HEK293 (cell line): ENCODE results near the gene MPHOSPH9.

Source experiments
- CTCF ChIA-PET: fragments of 350-600 bp; formaldehyde crosslinking; extraction: SDS; loops from one replicate; lab custom pipeline; 2021; ENCODE audit warnings: antibody characterized with exemption; lab: Yijun Ruan, JAX
- POLR2A ChIA-PET: fragments of 300-600 bp; formaldehyde crosslinking; extraction: SDS; loops from one replicate; lab custom pipeline; 2020; ENCODE audit warnings: antibody characterized with exemption, inconsistent platforms; lab: Yijun Ruan, JAX
- H3K27ac ChIP-seq: fragments of 200-500 bp; sonication (Bioruptor generic); 2 replicates; pipeline ENCODE4 v1.5.1; 2014; ENCODE audit warnings: low read depth, low read length, control low read depth, inconsistent platforms; ENCODE audit errors: extremely low read depth
- H3K36me3 ChIP-seq, 2 experiments: fragments of 200-500 bp in 1 of 2; sonication (Bioruptor generic) in 1 of 2; 1 replicate in 1 of 2; 2 replicates in 1 of 2; pipeline ENCODE4 v1.5.1; 2014 to 2017; ENCODE audit warnings: inconsistent platforms in 2 of 2, low read length in 2 of 2; ENCODE audit not compliant: control insufficient read depth in 2 of 2, insufficient read depth in 1 of 2
- H3K4me1 ChIP-seq: fragments of 200-500 bp; sonication (Bioruptor generic); 2 replicates; pipeline ENCODE4 v1.5.1; 2014; ENCODE audit warnings: mild to moderate bottlenecking, low read length, inconsistent platforms; ENCODE audit not compliant: control insufficient read depth, insufficient read depth
- H3K4me3 ChIP-seq: 2 replicates; pipeline ENCODE4 v1.5.1; 2011; ENCODE audit warnings: low read depth, mild to moderate bottlenecking, control low read depth, low read length, moderate library complexity
- H3K9me3 ChIP-seq: fragments of 200-500 bp; sonication (Bioruptor generic); 2 replicates; pipeline ENCODE4 v1.5.1; 2014; ENCODE audit warnings: low read depth, low read length, inconsistent platforms; ENCODE audit not compliant: control insufficient read depth, insufficient read depth
- ZNF138 ChIP-seq: fragments of 450-650 bp; formaldehyde crosslinking; IDR thresholded peaks from 2 replicates; pipeline ENCODE4 v1.5.1; 2016; ENCODE audit warnings: missing biosample characterization, missing genetic modification characterization, borderline replicate concordance
- ZNF146 ChIP-seq: fragments of 450-650 bp; formaldehyde crosslinking; IDR thresholded peaks from 2 replicates; pipeline ENCODE4 v1.5.1; 2016; ENCODE audit warnings: missing biosample characterization, missing genetic modification characterization
- ZNF394 ChIP-seq: fragments of 450-650 bp; formaldehyde crosslinking; IDR thresholded peaks from 2 replicates; pipeline ENCODE4 v1.5.1; 2016; ENCODE audit warnings: missing biosample characterization, missing genetic modification characterization, mild to moderate bottlenecking, moderate library complexity, borderline replicate concordance
- ZNF529 ChIP-seq: fragments of 450-650 bp; formaldehyde crosslinking; IDR thresholded peaks from 2 replicates; pipeline ENCODE4 v1.5.1; 2017; ENCODE audit warnings: missing genetic modification characterization, missing biosample characterization; ENCODE audit not compliant: insufficient replicate concordance
- ZNF560 ChIP-seq: fragments of 450-650 bp; formaldehyde crosslinking; IDR thresholded peaks from 2 replicates; pipeline ENCODE4 v1.5.1; 2017; ENCODE audit warnings: missing biosample characterization, missing genetic modification characterization, borderline replicate concordance
- ZNF626 ChIP-seq: fragments of 450-650 bp; sonication (Bioruptor Pico); formaldehyde crosslinking; IDR thresholded peaks from 2 replicates; pipeline ENCODE4 v1.5.1; 2018; ENCODE audit warnings: missing biosample characterization, missing genetic modification characterization, inconsistent platforms
- ZNF658 ChIP-seq: fragments of 450-650 bp; formaldehyde crosslinking; IDR thresholded peaks from 2 replicates; pipeline ENCODE4; 2016; ENCODE audit warnings: missing biosample characterization, missing genetic modification characterization
- ZNF776 ChIP-seq: fragments of 450-650 bp; formaldehyde crosslinking; IDR thresholded peaks from 2 replicates; pipeline ENCODE4 v1.5.0; 2017; ENCODE audit warnings: missing biosample characterization, missing genetic modification characterization, borderline replicate concordance
- ZSCAN16 ChIP-seq: fragments of 450-650 bp; formaldehyde crosslinking; IDR thresholded peaks from 2 replicates; pipeline ENCODE4 v1.5.1; 2016; ENCODE audit warnings: missing biosample characterization, missing genetic modification characterization
- TF ChIP-seq, protein P1 (sequence below): fragments of 450-650 bp; formaldehyde crosslinking; IDR thresholded peaks from 2 replicates; pipeline ENCODE4 v1.5.1; 2016; ENCODE audit warnings: missing biosample characterization, missing genetic modification characterization
- TF ChIP-seq, protein P2 (sequence below): fragments of 450-650 bp; formaldehyde crosslinking; IDR thresholded peaks from 2 replicates; pipeline ENCODE4 v1.5.1; 2016; ENCODE audit warnings: missing biosample characterization, missing genetic modification characterization
- TF ChIP-seq, protein P3 (sequence below): fragments of 450-650 bp; formaldehyde crosslinking; IDR thresholded peaks from 2 replicates; pipeline ENCODE4 v1.5.1; 2017; ENCODE audit warnings: missing biosample characterization, missing genetic modification characterization
- TF ChIP-seq, protein P4 (sequence below): fragments of 450-650 bp; formaldehyde crosslinking; IDR thresholded peaks from 2 replicates; pipeline ENCODE4 v1.5.1; 2016; ENCODE audit warnings: missing biosample characterization, missing genetic modification characterization, borderline replicate concordance
- TF ChIP-seq, protein P5 (sequence below): fragments of 450-650 bp; formaldehyde crosslinking; IDR thresholded peaks from 2 replicates; pipeline ENCODE4 v1.5.0; 2017; ENCODE audit warnings: missing biosample characterization, missing genetic modification characterization, borderline replicate concordance
- TF ChIP-seq, protein P6 (sequence below): fragments of 450-650 bp; formaldehyde crosslinking; IDR thresholded peaks from 2 replicates; pipeline ENCODE4 v1.5.1; 2016; ENCODE audit warnings: missing biosample characterization, missing genetic modification characterization
- TF ChIP-seq, protein P7 (sequence below): fragments of 450-650 bp; formaldehyde crosslinking; IDR thresholded peaks from 2 replicates; pipeline ENCODE4 v1.5.1; 2016; ENCODE audit warnings: missing biosample characterization, missing genetic modification characterization

Gene MPHOSPH9

DNA sequence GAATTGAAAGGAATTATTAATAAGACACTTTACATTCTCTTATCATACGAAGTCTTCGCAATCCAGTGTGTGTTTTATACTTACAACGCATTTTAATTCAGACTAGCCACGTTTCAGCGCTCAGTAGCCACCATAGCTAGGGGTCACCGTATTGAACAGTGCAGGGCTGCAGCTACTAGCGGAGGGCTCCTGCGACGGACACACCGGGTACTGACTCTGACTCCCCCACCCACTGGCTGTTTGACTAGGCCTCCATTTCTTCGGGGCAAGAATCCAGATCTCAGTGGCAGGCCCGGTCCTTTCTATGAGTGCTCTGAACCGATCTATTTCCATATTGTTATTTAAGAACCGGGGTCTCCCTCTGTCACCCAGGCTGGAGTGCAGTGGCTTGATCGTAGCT, 40.2 kb upstream of the MPHOSPH9 start:
- Histone ChIP-seq H3K36me3 (peaks cover 0 to 8% of the 10 kb centered on the region in 2 experiments; a peak in 1 of 3 replicates), H3K4me1 (peaks cover 6% of the 10 kb centered on the region), H3K9me3 (no peaks in the 10 kb centered on the region), H3K4me3 (no peak overlapping the region), H3K27ac (no peak overlapping the region)
- ChIA-PET CTCF (no interaction called here), POLR2A (no interaction called here)
- no peak for TF ChIP-seq ZNF394
- TF ChIP-seq, protein P1, sequence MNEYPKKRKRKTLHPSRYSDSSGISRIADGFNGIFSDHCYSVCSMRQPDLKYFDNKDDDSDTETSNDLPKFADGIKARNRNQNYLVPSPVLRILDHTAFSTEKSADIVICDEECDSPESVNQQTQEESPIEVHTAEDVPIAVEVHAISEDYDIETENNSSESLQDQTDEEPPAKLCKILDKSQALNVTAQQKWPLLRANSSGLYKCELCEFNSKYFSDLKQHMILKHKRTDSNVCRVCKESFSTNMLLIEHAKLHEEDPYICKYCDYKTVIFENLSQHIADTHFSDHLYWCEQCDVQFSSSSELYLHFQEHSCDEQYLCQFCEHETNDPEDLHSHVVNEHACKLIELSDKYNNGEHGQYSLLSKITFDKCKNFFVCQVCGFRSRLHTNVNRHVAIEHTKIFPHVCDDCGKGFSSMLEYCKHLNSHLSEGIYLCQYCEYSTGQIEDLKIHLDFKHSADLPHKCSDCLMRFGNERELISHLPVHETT (tag by site-specific recombination): no peak
- no peak for TF ChIP-seq ZNF776 (tag by site-specific recombination)
- TF ChIP-seq ZSCAN16 (tag by site-specific recombination): no peak
- no peak for TF ChIP-seq ZNF560
- TF ChIP-seq, protein P2, sequence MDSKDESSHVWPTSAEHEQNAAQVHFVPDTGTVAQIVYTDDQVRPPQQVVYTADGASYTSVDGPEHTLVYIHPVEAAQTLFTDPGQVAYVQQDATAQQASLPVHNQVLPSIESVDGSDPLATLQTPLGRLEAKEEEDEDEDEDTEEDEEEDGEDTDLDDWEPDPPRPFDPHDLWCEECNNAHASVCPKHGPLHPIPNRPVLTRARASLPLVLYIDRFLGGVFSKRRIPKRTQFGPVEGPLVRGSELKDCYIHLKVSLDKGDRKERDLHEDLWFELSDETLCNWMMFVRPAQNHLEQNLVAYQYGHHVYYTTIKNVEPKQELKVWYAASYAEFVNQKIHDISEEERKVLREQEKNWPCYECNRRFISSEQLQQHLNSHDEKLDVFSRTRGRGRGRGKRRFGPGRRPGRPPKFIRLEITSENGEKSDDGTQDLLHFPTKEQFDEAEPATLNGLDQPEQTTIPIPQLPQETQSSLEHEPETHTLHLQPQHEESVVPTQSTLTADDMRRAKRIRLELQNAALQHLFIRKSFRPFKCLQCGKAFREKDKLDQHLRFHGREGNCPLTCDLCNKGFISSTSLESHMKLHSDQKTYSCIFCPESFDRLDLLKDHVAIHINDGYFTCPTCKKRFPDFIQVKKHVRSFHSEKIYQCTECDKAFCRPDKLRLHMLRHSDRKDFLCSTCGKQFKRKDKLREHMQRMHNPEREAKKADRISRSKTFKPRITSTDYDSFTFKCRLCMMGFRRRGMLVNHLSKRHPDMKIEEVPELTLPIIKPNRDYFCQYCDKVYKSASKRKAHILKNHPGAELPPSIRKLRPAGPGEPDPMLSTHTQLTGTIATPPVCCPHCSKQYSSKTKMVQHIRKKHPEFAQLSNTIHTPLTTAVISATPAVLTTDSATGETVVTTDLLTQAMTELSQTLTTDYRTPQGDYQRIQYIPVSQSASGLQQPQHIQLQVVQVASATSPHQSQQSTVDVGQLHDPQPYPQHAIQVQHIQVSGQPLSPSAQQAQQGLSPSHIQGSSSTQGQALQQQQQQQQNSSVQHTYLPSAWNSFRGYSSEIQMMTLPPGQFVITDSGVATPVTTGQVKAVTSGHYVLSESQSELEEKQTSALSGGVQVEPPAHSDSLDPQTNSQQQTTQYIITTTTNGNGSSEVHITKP (tag by site-specific recombination): no peak
- no peak for TF ChIP-seq ZNF146 (tag by site-specific recombination)
- no peak for TF ChIP-seq ZNF626 (tag by site-specific recombination)

DNA sequence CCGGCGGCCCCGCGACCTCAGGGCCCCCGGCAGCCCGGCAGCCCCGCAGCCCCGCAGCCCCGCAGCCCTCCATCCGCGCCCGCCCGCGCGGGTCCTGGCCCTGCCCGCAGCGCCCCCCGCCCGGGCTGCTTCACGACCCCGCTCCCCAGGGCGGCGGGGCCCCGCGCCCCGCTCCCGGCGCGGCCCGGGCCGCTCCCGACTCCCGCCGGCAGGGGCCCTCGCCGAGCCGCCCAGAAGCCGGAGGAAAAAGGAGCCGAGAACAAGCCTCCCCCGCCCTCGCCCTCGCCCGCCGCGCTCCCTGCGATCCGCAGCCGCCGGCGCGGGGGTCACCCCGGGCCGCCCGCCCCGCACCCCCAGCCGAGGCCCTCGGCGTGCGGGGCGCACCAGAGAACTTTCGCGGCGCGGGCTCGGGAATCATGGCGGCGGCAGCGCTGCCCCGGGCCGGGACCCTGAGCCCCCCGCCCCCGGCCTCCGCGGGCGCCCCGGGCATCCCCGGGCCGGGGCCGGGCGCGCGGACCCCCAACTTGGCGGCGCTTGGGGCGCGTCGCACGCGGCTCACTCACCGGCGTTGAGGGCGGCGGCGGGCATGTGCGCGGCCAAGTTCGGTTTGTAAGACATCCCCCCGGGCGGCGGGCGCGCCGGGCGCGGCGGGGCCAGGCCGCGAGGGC, 38.2 kb upstream of the MPHOSPH9 start:
- Histone ChIP-seq H3K9me3 (no peaks in the 10 kb centered on the region), H3K27ac (peak overlapping the region; percentile 96), H3K36me3 (peaks cover 0 to 28% of the 10 kb centered on the region in 2 experiments; a peak in 1 of 3 replicates), H3K4me1 (peaks cover 6% of the 10 kb centered on the region), H3K4me3 (peak overlapping the region; percentile 83)
- ChIA-PET POLR2A (interaction anchor here (1.6 kb wide), 1 partner anchor 38 kb away, joined by 4 read pairs; the partner anchor contains the start of genes MPHOSPH9 and MTRFR), CTCF (interaction anchor here (0.6 to 1.1 kb wide), 2 partner anchors 10 to 138 kb away, joined by 3 to 4 read pairs; no protein-coding TSS in a partner anchor)
- TF ChIP-seq, protein P3, sequence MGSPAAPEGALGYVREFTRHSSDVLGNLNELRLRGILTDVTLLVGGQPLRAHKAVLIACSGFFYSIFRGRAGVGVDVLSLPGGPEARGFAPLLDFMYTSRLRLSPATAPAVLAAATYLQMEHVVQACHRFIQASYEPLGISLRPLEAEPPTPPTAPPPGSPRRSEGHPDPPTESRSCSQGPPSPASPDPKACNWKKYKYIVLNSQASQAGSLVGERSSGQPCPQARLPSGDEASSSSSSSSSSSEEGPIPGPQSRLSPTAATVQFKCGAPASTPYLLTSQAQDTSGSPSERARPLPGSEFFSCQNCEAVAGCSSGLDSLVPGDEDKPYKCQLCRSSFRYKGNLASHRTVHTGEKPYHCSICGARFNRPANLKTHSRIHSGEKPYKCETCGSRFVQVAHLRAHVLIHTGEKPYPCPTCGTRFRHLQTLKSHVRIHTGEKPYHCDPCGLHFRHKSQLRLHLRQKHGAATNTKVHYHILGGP (tag by site-specific recombination): no peak
- TF ChIP-seq, protein P4, sequence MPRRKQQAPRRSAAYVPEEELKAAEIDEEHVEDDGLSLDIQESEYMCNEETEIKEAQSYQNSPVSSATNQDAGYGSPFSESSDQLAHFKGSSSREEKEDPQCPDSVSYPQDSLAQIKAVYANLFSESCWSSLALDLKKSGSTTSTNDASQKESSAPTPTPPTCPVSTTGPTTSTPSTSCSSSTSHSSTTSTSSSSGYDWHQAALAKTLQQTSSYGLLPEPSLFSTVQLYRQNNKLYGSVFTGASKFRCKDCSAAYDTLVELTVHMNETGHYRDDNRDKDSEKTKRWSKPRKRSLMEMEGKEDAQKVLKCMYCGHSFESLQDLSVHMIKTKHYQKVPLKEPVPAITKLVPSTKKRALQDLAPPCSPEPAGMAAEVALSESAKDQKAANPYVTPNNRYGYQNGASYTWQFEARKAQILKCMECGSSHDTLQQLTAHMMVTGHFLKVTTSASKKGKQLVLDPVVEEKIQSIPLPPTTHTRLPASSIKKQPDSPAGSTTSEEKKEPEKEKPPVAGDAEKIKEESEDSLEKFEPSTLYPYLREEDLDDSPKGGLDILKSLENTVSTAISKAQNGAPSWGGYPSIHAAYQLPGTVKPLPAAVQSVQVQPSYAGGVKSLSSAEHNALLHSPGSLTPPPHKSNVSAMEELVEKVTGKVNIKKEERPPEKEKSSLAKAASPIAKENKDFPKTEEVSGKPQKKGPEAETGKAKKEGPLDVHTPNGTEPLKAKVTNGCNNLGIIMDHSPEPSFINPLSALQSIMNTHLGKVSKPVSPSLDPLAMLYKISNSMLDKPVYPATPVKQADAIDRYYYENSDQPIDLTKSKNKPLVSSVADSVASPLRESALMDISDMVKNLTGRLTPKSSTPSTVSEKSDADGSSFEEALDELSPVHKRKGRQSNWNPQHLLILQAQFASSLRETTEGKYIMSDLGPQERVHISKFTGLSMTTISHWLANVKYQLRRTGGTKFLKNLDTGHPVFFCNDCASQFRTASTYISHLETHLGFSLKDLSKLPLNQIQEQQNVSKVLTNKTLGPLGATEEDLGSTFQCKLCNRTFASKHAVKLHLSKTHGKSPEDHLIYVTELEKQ (tag by site-specific recombination): no peak
- TF ChIP-seq, protein P5, sequence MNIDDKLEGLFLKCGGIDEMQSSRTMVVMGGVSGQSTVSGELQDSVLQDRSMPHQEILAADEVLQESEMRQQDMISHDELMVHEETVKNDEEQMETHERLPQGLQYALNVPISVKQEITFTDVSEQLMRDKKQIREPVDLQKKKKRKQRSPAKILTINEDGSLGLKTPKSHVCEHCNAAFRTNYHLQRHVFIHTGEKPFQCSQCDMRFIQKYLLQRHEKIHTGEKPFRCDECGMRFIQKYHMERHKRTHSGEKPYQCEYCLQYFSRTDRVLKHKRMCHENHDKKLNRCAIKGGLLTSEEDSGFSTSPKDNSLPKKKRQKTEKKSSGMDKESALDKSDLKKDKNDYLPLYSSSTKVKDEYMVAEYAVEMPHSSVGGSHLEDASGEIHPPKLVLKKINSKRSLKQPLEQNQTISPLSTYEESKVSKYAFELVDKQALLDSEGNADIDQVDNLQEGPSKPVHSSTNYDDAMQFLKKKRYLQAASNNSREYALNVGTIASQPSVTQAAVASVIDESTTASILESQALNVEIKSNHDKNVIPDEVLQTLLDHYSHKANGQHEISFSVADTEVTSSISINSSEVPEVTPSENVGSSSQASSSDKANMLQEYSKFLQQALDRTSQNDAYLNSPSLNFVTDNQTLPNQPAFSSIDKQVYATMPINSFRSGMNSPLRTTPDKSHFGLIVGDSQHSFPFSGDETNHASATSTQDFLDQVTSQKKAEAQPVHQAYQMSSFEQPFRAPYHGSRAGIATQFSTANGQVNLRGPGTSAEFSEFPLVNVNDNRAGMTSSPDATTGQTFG (tag by site-specific recombination): no peak
- TF ChIP-seq, protein P6, sequence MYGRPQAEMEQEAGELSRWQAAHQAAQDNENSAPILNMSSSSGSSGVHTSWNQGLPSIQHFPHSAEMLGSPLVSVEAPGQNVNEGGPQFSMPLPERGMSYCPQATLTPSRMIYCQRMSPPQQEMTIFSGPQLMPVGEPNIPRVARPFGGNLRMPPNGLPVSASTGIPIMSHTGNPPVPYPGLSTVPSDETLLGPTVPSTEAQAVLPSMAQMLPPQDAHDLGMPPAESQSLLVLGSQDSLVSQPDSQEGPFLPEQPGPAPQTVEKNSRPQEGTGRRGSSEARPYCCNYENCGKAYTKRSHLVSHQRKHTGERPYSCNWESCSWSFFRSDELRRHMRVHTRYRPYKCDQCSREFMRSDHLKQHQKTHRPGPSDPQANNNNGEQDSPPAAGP (tag by site-specific recombination): no peak
- TF ChIP-seq ZNF138 (tag by site-specific recombination) (no peak), ZNF658 (tag by site-specific recombination) (no peak), ZNF529 (tag by site-specific recombination) (no peak)
- TF ChIP-seq, protein P7, sequence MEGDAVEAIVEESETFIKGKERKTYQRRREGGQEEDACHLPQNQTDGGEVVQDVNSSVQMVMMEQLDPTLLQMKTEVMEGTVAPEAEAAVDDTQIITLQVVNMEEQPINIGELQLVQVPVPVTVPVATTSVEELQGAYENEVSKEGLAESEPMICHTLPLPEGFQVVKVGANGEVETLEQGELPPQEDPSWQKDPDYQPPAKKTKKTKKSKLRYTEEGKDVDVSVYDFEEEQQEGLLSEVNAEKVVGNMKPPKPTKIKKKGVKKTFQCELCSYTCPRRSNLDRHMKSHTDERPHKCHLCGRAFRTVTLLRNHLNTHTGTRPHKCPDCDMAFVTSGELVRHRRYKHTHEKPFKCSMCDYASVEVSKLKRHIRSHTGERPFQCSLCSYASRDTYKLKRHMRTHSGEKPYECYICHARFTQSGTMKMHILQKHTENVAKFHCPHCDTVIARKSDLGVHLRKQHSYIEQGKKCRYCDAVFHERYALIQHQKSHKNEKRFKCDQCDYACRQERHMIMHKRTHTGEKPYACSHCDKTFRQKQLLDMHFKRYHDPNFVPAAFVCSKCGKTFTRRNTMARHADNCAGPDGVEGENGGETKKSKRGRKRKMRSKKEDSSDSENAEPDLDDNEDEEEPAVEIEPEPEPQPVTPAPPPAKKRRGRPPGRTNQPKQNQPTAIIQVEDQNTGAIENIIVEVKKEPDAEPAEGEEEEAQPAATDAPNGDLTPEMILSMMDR (tag by site-specific recombination): no peak
